Neural cell (in vitro differentiated cells): ENCODE results near the gene CFAP61. TPM values are rescaled to one million over a fixed set of nuclear protein-coding genes. Genes with fewer than 3 reads are reported as not detected.

Experiments used
- H2AFZ ChIP-seq: fragments of 200-600, 300-800 bp; sonication (generic), shearing (Covaris generic); 2 replicates; pipeline ENCODE4 v1.6.0; 2014; ENCODE audit warnings: low read depth, mild to moderate bottlenecking, antibody characterized with exemption, low read length, moderate library complexity
- H3F3A ChIP-seq: fragments of 200-600 bp; shearing (Covaris generic); 2 replicates; pipeline ENCODE4 v1.6.1; 2016; ENCODE audit warnings: mild to moderate bottlenecking, moderate library complexity, mixed read lengths, antibody characterized with exemption, low read length; ENCODE audit not compliant: insufficient read depth, poor library complexity, severe bottlenecking
- H3K27ac ChIP-seq: fragments of 200-600, 300-800 bp; sonication (generic), shearing (Covaris generic); 2 replicates; pipeline ENCODE4 v1.5.1; 2014; ENCODE audit warnings: mild to moderate bottlenecking, low read length, moderate library complexity
- H3K27me3 ChIP-seq: fragments of 300-800, 200-600 bp; sonication (generic), shearing (Covaris generic); 2 replicates; pipeline ENCODE4 v1.6.0; 2014; ENCODE audit warnings: mild to moderate bottlenecking, low read depth, low read length, moderate library complexity; ENCODE audit not compliant: insufficient read depth
- H3K36me3 ChIP-seq: fragments of 300-800, 200-600 bp; sonication (generic), shearing (Covaris generic); 2 replicates; pipeline ENCODE4 v1.5.1; 2014; ENCODE audit warnings: mild to moderate bottlenecking, antibody characterized with exemption, low read length, moderate library complexity; ENCODE audit not compliant: insufficient read depth
- H3K4me2 ChIP-seq: fragments of 300-800, 200-600 bp; sonication (generic), shearing (Covaris generic); 2 replicates; pipeline ENCODE4 v1.6.0; 2014; ENCODE audit warnings: mild to moderate bottlenecking, low read length
- H3K4me3 ChIP-seq: fragments of 300-800, 200-600 bp; sonication (generic), shearing (Covaris generic); 2 replicates; pipeline ENCODE4 v1.5.1; 2014; ENCODE audit warnings: mild to moderate bottlenecking, low read length, moderate library complexity
- H3K79me2 ChIP-seq: fragments of 200-600 bp; shearing (Covaris generic); replicated peaks from 2 replicates; pipeline ENCODE4 v1.6.0; 2014; ENCODE audit warnings: mild to moderate bottlenecking, low read length, moderate library complexity; ENCODE audit not compliant: insufficient read depth
- H3K9ac ChIP-seq: fragments of 300-800, 200-600 bp; sonication (generic), shearing (Covaris generic); 2 replicates; pipeline ENCODE4 v1.6.1; 2016; ENCODE audit warnings: mild to moderate bottlenecking, low read length, mixed read lengths
- H3K9me2 ChIP-seq: fragments of 200-600 bp; shearing (Covaris generic); 2 replicates; pipeline ENCODE4 v1.6.1; 2016; ENCODE audit warnings: mild to moderate bottlenecking, low read length, mixed read lengths; ENCODE audit not compliant: insufficient read depth
- H3K9me3 ChIP-seq: fragments of 200-600, 300-800 bp; sonication (generic), shearing (Covaris generic); 2 replicates; pipeline ENCODE4 v1.6.1; 2016; ENCODE audit warnings: mild to moderate bottlenecking, mixed run types, low read length, moderate library complexity, mixed read lengths
- H4K20me1 ChIP-seq: fragments of 200-600 bp; shearing (Covaris generic); 2 replicates; pipeline ENCODE4 v1.6.1; 2016; ENCODE audit warnings: mild to moderate bottlenecking, mixed run types; ENCODE audit not compliant: insufficient read depth
- EP300 ChIP-seq: fragments of 450-650 bp; conservative IDR thresholded peaks from 2 replicates; pipeline ENCODE4 v1.6.1; 2014; ENCODE audit warnings: antibody characterized with exemption, mild to moderate bottlenecking, moderate library complexity; ENCODE audit not compliant: poor library complexity, severe bottlenecking
- EZH2 ChIP-seq: fragments of 200-600, 300-800 bp; shearing (Covaris generic), sonication (generic); IDR thresholded peaks from 2 replicates; pipeline ENCODE4 v1.6.1; 2014; ENCODE audit warnings: antibody characterized with exemption, low read length, borderline replicate concordance, mild to moderate bottlenecking; ENCODE audit not compliant: insufficient read depth, poor library complexity, severe bottlenecking
- MXI1 ChIP-seq: fragments of 450-650 bp; conservative IDR thresholded peaks from 2 replicates; pipeline ENCODE4 v1.6.1; 2014; ENCODE audit warnings: antibody characterized with exemption, mild to moderate bottlenecking; ENCODE audit not compliant: poor library complexity, severe bottlenecking
- POLR2AphosphoS5 ChIP-seq: IDR thresholded peaks from 2 replicates; pipeline ENCODE4 v1.6.1; 2012
- RAD21 ChIP-seq: fragments of 450-650 bp; conservative IDR thresholded peaks from 2 replicates; pipeline ENCODE4 v1.6.1; 2014; ENCODE audit warnings: antibody characterized with exemption, mild to moderate bottlenecking, moderate library complexity
- SMC3 ChIP-seq: fragments of 450-650 bp; conservative IDR thresholded peaks from 2 replicates; pipeline ENCODE4 v1.6.1; 2014; ENCODE audit warnings: antibody characterized with exemption, mild to moderate bottlenecking, moderate library complexity; ENCODE audit not compliant: poor library complexity
- TAF1 ChIP-seq: IDR thresholded peaks from 2 replicates; pipeline ENCODE4 v1.6.1; 2012; ENCODE audit warnings: low read depth
- polyA plus RNA-seq: library from polyadenylated mRNA; depleted of rRNA; stranded (reverse); fragments of >200 nt; gene quantifications from 2 replicates; pipeline ENCODE4 v1.2.3, GENCODE V29; 2014
- TF ChIP-seq, protein P1 (sequence below): fragments of 450-650 bp; IDR thresholded peaks from 2 replicates; pipeline ENCODE4 v1.5.1; 2014; ENCODE audit warnings: antibody characterized with exemption, mild to moderate bottlenecking, moderate library complexity; ENCODE audit not compliant: poor library complexity, severe bottlenecking
- TF ChIP-seq, protein P2 (sequence below): IDR thresholded peaks from 2 replicates; pipeline ENCODE4 v1.6.1; 2012; ENCODE audit warnings: borderline replicate concordance

Gene CFAP61
- polyA plus RNA-seq, 1 donor from 2014 or later = 0.42 TPM

DNA sequence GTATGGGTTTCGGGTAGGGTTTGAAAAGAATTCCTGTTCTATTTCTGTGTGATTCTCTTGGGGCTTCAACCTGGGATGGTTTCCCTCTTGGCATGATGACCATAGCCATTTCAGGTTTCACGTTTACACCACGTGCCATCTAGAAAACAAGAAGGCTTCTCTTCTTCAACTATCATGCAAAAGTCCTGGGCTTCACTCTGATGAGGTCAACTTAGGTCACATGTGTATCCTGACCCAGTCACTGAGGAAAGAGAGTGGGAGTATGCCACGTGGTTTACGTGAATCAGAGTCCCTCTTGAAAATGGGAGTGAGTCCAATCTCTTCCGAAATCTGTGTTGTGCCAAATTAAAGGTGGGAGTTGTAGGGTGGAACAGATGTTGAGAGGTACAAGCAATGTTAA, 174.2 kb downstream of the CFAP61 start:
- H3K36me3 ChIP-seq = no peaks in the 10 kb centered on the region
- H2AFZ ChIP-seq = no peak overlapping the region
- H3K4me3 ChIP-seq = no peak overlapping the region
- no peak for TF ChIP-seq EZH2
- no peak for TF ChIP-seq TAF1
- TF ChIP-seq POLR2AphosphoS5 = no peak
- no peak for TF ChIP-seq MXI1
- TF ChIP-seq, protein P1, sequence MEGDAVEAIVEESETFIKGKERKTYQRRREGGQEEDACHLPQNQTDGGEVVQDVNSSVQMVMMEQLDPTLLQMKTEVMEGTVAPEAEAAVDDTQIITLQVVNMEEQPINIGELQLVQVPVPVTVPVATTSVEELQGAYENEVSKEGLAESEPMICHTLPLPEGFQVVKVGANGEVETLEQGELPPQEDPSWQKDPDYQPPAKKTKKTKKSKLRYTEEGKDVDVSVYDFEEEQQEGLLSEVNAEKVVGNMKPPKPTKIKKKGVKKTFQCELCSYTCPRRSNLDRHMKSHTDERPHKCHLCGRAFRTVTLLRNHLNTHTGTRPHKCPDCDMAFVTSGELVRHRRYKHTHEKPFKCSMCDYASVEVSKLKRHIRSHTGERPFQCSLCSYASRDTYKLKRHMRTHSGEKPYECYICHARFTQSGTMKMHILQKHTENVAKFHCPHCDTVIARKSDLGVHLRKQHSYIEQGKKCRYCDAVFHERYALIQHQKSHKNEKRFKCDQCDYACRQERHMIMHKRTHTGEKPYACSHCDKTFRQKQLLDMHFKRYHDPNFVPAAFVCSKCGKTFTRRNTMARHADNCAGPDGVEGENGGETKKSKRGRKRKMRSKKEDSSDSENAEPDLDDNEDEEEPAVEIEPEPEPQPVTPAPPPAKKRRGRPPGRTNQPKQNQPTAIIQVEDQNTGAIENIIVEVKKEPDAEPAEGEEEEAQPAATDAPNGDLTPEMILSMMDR = no peak
- TF ChIP-seq, protein P2, sequence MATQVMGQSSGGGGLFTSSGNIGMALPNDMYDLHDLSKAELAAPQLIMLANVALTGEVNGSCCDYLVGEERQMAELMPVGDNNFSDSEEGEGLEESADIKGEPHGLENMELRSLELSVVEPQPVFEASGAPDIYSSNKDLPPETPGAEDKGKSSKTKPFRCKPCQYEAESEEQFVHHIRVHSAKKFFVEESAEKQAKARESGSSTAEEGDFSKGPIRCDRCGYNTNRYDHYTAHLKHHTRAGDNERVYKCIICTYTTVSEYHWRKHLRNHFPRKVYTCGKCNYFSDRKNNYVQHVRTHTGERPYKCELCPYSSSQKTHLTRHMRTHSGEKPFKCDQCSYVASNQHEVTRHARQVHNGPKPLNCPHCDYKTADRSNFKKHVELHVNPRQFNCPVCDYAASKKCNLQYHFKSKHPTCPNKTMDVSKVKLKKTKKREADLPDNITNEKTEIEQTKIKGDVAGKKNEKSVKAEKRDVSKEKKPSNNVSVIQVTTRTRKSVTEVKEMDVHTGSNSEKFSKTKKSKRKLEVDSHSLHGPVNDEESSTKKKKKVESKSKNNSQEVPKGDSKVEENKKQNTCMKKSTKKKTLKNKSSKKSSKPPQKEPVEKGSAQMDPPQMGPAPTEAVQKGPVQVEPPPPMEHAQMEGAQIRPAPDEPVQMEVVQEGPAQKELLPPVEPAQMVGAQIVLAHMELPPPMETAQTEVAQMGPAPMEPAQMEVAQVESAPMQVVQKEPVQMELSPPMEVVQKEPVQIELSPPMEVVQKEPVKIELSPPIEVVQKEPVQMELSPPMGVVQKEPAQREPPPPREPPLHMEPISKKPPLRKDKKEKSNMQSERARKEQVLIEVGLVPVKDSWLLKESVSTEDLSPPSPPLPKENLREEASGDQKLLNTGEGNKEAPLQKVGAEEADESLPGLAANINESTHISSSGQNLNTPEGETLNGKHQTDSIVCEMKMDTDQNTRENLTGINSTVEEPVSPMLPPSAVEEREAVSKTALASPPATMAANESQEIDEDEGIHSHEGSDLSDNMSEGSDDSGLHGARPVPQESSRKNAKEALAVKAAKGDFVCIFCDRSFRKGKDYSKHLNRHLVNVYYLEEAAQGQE = no peak
- TF ChIP-seq EP300 = no peak
- TF ChIP-seq SMC3 = no peak
- TF ChIP-seq RAD21 = no peak
- H3F3A ChIP-seq = no peaks in the 10 kb centered on the region
- H3K9me2 ChIP-seq = no peaks in the 10 kb centered on the region
- no peaks in the 10 kb centered on the region for H4K20me1 ChIP-seq
- no peak overlapping the region for H3K4me2 ChIP-seq
- no peaks in the 10 kb centered on the region for H3K79me2 ChIP-seq
- no peak overlapping the region for H3K27ac ChIP-seq
- no peaks in the 10 kb centered on the region for H3K9me3 ChIP-seq
- H3K27me3 ChIP-seq = no peaks in the 10 kb centered on the region
- no peak overlapping the region for H3K9ac ChIP-seq

DNA sequence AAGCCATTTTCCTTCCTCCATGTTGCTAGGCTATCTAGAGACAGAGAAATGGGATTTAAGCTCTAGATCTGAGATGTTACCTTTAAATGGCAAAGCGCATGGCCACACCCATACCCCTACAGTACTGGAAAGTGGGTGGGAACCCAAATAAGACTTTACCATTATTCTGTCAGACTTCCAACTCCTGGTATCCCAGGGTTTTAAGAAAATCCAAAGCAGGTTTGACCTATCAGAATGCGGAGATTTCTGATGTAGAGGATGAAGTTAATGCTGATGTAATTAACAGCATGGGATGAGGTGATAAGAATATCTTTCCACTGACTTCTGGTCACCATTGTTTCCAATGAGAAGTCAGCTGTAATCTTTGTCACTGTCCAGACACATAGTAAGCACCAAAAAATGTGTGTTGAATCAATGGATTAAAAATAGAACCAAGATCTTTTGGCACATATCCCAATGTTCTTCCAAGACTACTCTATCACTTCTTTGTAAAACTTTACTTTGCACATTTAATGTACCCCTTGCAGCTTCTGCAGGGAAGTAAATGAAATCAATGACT, 174.8 kb downstream of the CFAP61 start:
- H3F3A ChIP-seq = no peaks in the 10 kb centered on the region
- no peak overlapping the region for H3K27ac ChIP-seq
- H3K36me3 ChIP-seq = no peaks in the 10 kb centered on the region
- H3K4me3 ChIP-seq = no peak overlapping the region
- no peaks in the 10 kb centered on the region for H3K9me2 ChIP-seq
- no peaks in the 10 kb centered on the region for H4K20me1 ChIP-seq
- H3K4me2 ChIP-seq = no peak overlapping the region
- no peaks in the 10 kb centered on the region for H3K79me2 ChIP-seq
- no peak overlapping the region for H2AFZ ChIP-seq
- H3K27me3 ChIP-seq = no peaks in the 10 kb centered on the region
- TF ChIP-seq SMC3 (no peak), TAF1 (no peak), MXI1 (no peak), EZH2 (no peak), RAD21 (no peak), POLR2AphosphoS5 (no peak), EP300 (no peak)
- TF ChIP-seq, protein P2 = no peak
- TF ChIP-seq, protein P1 = no peak
- H3K9me3 ChIP-seq = no peaks in the 10 kb centered on the region
- no peak overlapping the region for H3K9ac ChIP-seq
